H1 (cell line): ENCODE measurements around the gene RNF175. TPM values are rescaled to one million over a fixed set of nuclear protein-coding genes. Genes with fewer than 3 reads are reported as not detected.

Source experiments
- ATF2 ChIP-seq: IDR thresholded peaks from 2 replicates; pipeline ENCODE4 v1.6.1; 2012; ENCODE audit warnings: low read length, inconsistent platforms
- ATF3 ChIP-seq: IDR thresholded peaks from 2 replicates; pipeline ENCODE4 v1.6.1; 2011; ENCODE audit warnings: low read depth, mild to moderate bottlenecking, low read length; ENCODE audit not compliant: insufficient read depth
- CEBPB ChIP-seq: IDR thresholded peaks from 2 replicates; pipeline ENCODE4 v1.6.1; 2012; ENCODE audit warnings: low read depth, low read length
- CTCF ChIP-seq, 3 experiments: IDR thresholded peaks; 1 replicate in 2 of 3; 2 replicates in 1 of 3; pipeline versions ENCODE4 v1.5.1 to v1.6.1; 2011; ENCODE audit warnings: low read length in 3 of 3, mild to moderate bottlenecking in 3 of 3, inconsistent platforms in 2 of 3, low read depth in 1 of 3, moderate library complexity in 1 of 3; ENCODE audit not compliant: insufficient read depth in 1 of 3; ENCODE audit errors: control extremely low read depth in 1 of 3
- EP300 ChIP-seq, 2 experiments: IDR thresholded peaks; 1 replicate in 1 of 2; 2 replicates in 1 of 2; pipeline ENCODE4 v1.6.1; 2011 to 2012; ENCODE audit warnings: low read depth in 2 of 2, low read length in 2 of 2, mild to moderate bottlenecking in 2 of 2, borderline replicate concordance in 1 of 2, inconsistent platforms in 1 of 2, moderate library complexity in 1 of 2
- EZH2 ChIP-seq: fragments of 200-600 bp; sonication (generic); IDR thresholded peaks from 2 replicates; pipeline ENCODE4 v1.7.1; 2012; ENCODE audit warnings: low read depth, mild to moderate bottlenecking, moderate library complexity, low read length, inconsistent platforms; ENCODE audit not compliant: severe bottlenecking
- GTF2F1 ChIP-seq: IDR thresholded peaks from 2 replicates; pipeline ENCODE4 v1.6.1; 2012; ENCODE audit warnings: low read depth, low read length, improper control_type of control experiment, borderline replicate concordance
- HDAC2 ChIP-seq, 2 experiments: fragments of 300-600 bp in 1 of 2; sonication (generic) in 1 of 2; IDR thresholded peaks; 2 replicates each; pipeline ENCODE4 v1.6.1; 2011 to 2012; ENCODE audit warnings: low read depth in 2 of 2, low read length in 2 of 2, mild to moderate bottlenecking in 2 of 2, moderate library complexity in 2 of 2, borderline replicate concordance in 1 of 2, inconsistent platforms in 1 of 2
- HDAC6 ChIP-seq: IDR thresholded peaks from one replicate; pipeline ENCODE4 v1.7.1; 2012; ENCODE audit warnings: low read depth, mild to moderate bottlenecking, inconsistent platforms, low read length, moderate library complexity
- KDM4A ChIP-seq: IDR thresholded peaks from one replicate; pipeline ENCODE4 v1.7.1; 2012; ENCODE audit warnings: low read depth, mild to moderate bottlenecking, moderate library complexity, low read length, inconsistent platforms; ENCODE audit not compliant: severe bottlenecking
- POLR2A ChIP-seq, 2 experiments: IDR thresholded peaks; 1 replicate in 1 of 2; 2 replicates in 1 of 2; pipeline ENCODE4 v1.6.1; 2011; ENCODE audit warnings: low read depth in 2 of 2, low read length in 2 of 2, mild to moderate bottlenecking in 2 of 2; ENCODE audit errors: control extremely low read depth in 1 of 2
- RBBP5 ChIP-seq: IDR thresholded peaks from 2 replicates; pipeline ENCODE4 v1.7.1; 2012; ENCODE audit warnings: low read depth, mild to moderate bottlenecking, inconsistent platforms, low read length, moderate library complexity, borderline replicate concordance
- RNF2 ChIP-seq: fragments of 200-900, 300-1000 bp; sonication (generic); IDR thresholded peaks from 2 replicates; pipeline ENCODE4 v1.7.1; 2016; ENCODE audit warnings: borderline replicate concordance, low read depth, mild to moderate bottlenecking, antibody characterized with exemption, low read length; ENCODE audit not compliant: poor library complexity, severe bottlenecking; ENCODE audit errors: missing control alignments
- SAP30 ChIP-seq: fragments of 300-600 bp; sonication (generic); IDR thresholded peaks from 2 replicates; pipeline ENCODE4 v1.7.1; 2012; ENCODE audit warnings: low read length, moderate library complexity, mild to moderate bottlenecking, inconsistent platforms; ENCODE audit not compliant: insufficient read depth, insufficient replicate concordance
- SIRT6 ChIP-seq: IDR thresholded peaks from one replicate; pipeline ENCODE4 v1.7.1; 2012; ENCODE audit warnings: low read length, inconsistent platforms
- SP1 ChIP-seq: IDR thresholded peaks from 2 replicates; pipeline ENCODE4 v1.6.1; 2011; ENCODE audit warnings: low read depth, low read length
- TBP ChIP-seq: IDR thresholded peaks from 2 replicates; pipeline ENCODE4 v1.6.1; 2011; ENCODE audit warnings: low read depth, low read length, improper control_type of control experiment
- polyA plus RNA-seq, 7 experiments: library from polyadenylated mRNA; depleted of rRNA in 3 of 7; stranded (reverse) in 5 of 7; unstranded in 2 of 7; fragments of >200 nt in 5 of 7; fragments of 200-250 nt in 2 of 7; gene quantifications; 1 replicate in 5 of 7; 2 replicates in 1 of 7; 4 replicates in 1 of 7; pipeline versions ENCODE4 v1.2.1 to v1.2.3, GENCODE V29; 2011 to 2013; ENCODE audit warnings: missing spikeins in 2 of 7, mixed read lengths in 2 of 7
- total RNA-seq: library from RNA; stranded (reverse); fragmentation: NEBNext Ultra II Directional; extraction: Animal tissue kit (Norgen Biotek cat#: 25700); gene quantifications from 2 replicates; pipeline ENCODE4 v1.2.1, GENCODE V29; 2021

RNF175 gene
- total and polyA plus RNA-seq, 2 of the 8 experiments (the other 6 are each of a cell fraction or from before 2014, with no cell fraction given), result 7.9 to 9.8 TPM

- no peak for TF ChIP-seq POLR2A (IDR thresholded peaks at IDR 0.05; ENCODE audit: control extremely low read depth in 1 of 2, low read depth in 2 of 2, low read length in 2 of 2)
- no peak for TF ChIP-seq SP1
- peak; percentile 62 for TF ChIP-seq RNF2
- no peak for TF ChIP-seq TBP
- TF ChIP-seq HDAC2 (IDR thresholded peaks at IDR 0.05; ENCODE audit: borderline replicate concordance in 1 of 2, low read depth in 2 of 2, low read length in 2 of 2), result peak in 1 of 2 experiments; percentile 56; a peak in 1 of 4 replicates
- peak; percentile 78 for TF ChIP-seq EZH2
- no peak for TF ChIP-seq ATF2
- no peak for TF ChIP-seq SIRT6
- TF ChIP-seq HDAC6, result no peak
- no peak for TF ChIP-seq CTCF (IDR thresholded peaks at IDR 0.05; ENCODE audit: control extremely low read depth in 1 of 3, insufficient read depth in 1 of 3, low read depth in 1 of 3, low read length in 3 of 3)
- peak; percentile 91 for TF ChIP-seq KDM4A
- no peak for TF ChIP-seq GTF2F1
- TF ChIP-seq CEBPB, result no peak
- TF ChIP-seq SAP30, result no peak
- TF ChIP-seq EP300 (IDR thresholded peaks at IDR 0.05; ENCODE audit: borderline replicate concordance in 1 of 2, low read depth in 2 of 2, low read length in 2 of 2), result no peak
- no peak; the same call in 1 of the 2 replicates for TF ChIP-seq RBBP5
- TF ChIP-seq ATF3, result no peak
Observed at GRCh38 chr4:153684182-153684970, 75.4 kb downstream of the RNF175 start, which contains the start of gene TLR2 (continued).
